ENCODE results near the gene ASPRV1.
"Not testable (repeated sequence)": the region's sequence is repeated elsewhere in the genome, so short reads cannot be mapped to it uniquely, and the experiment has no call there.

The ASPRV1 gene

DNA sequence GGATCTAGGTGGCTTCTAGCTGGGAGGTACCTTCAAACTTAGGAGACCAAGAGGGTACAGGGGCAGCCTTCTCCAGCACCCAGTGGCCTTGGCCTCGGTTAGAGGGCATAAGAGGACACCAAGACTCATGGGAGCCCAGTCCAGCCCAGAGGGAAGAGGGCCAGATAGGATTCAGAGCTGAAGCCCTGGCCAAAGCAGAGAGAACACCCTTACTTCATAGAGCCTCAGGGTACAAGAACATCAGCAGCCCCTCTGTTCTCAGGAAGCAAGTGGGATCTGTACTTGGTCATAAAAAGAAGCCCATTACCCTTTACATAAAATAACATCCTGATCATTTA lies 45.0 kb upstream of the ASPRV1 start:
- Histone ChIP-seq H3K36me3 (replicated peaks) (no peaks in the 10 kb centered on the region), H3K4me3 (ENCODE audit: low read depth, low read length) (no peak overlapping the region), H3K27ac (no peak overlapping the region), H3K27me3 (replicated peaks) (no peaks in the 10 kb centered on the region)
- DNase-seq, result no peak
- TF ChIP-seq, protein P1, sequence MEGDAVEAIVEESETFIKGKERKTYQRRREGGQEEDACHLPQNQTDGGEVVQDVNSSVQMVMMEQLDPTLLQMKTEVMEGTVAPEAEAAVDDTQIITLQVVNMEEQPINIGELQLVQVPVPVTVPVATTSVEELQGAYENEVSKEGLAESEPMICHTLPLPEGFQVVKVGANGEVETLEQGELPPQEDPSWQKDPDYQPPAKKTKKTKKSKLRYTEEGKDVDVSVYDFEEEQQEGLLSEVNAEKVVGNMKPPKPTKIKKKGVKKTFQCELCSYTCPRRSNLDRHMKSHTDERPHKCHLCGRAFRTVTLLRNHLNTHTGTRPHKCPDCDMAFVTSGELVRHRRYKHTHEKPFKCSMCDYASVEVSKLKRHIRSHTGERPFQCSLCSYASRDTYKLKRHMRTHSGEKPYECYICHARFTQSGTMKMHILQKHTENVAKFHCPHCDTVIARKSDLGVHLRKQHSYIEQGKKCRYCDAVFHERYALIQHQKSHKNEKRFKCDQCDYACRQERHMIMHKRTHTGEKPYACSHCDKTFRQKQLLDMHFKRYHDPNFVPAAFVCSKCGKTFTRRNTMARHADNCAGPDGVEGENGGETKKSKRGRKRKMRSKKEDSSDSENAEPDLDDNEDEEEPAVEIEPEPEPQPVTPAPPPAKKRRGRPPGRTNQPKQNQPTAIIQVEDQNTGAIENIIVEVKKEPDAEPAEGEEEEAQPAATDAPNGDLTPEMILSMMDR (IDR thresholded peaks at IDR 0.05; ENCODE audit: low read depth, low read length, missing control alignments), result no peak
- in situ Hi-C loops (cut with HindIII; ENCODE audit: low pct_ligation_motif_present, low sequenced_read_pairs), result no loop called here

DNA sequence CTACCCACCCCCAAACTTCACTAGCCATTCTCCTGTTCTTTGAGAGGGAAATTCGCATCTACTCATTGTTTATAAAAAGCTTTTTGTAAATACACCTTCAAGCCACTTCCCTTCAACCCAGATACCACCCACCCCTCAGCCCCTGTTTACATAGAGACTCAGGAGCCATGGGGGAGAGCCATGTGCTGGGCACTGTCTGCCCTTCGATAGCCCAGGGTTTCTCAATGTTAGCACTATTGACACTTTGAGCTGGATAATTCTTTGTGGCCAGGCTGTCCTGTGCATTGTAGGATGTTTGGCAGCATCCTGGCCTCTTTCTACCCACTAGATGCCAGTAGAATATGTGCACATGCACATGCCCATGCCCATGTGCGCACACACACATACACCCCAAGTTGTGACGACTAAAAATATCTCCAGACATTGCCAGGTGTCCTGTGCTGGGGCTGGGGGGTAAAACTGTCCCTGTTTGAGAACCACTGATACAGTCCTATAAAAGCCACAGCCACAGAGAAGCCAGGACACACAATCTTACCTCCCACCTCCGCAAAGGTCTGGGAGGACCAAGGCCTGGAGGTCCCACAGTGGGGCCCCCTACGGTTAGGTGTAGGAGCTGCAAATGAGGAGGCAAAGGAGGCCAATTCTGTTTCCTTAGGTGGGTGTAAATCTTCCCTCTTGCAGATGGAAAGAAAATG lies 44.5 kb upstream of the ASPRV1 start:
- DNase-seq, result no peak
- in situ Hi-C loops (cut with HindIII; ENCODE audit: low pct_ligation_motif_present, low sequenced_read_pairs), result no loop called here
- H3K27me3 ChIP-seq (replicated peaks), result no peaks in the 10 kb centered on the region
- no peak overlapping the region for H3K4me3 ChIP-seq (ENCODE audit: low read depth, low read length)
- TF ChIP-seq, protein P1 (IDR thresholded peaks at IDR 0.05; ENCODE audit: low read depth, low read length, missing control alignments), result no peak
- no peaks in the 10 kb centered on the region for H3K36me3 ChIP-seq (replicated peaks)
- no peak overlapping the region for H3K27ac ChIP-seq

DNA sequence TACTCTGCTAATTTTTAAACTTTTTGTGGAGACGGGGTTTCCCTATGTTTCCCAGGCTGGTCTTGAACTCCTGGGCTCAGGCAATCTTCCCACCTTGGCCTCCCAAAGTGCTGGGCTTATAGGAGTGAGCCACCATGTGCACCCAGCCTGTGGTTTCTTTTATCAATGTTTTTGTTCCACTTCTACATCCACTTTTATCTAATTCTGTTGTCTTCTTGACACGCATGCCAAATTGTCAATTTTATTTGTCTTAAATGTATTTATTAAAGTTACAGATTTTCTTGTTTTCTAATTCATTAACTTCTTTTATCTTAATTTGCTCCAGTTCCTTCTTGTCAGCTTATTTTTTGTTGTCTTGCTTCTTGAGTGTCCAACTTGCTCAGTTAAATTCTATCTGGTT lies 43.8 kb upstream of the ASPRV1 start:
- H3K27me3 ChIP-seq (replicated peaks), result no peaks in the 10 kb centered on the region
- in situ Hi-C loops (cut with HindIII; ENCODE audit: low pct_ligation_motif_present, low sequenced_read_pairs), result no loop called here
- no peaks in the 10 kb centered on the region for H3K36me3 ChIP-seq (replicated peaks)
- TF ChIP-seq, protein P1 (IDR thresholded peaks at IDR 0.05; ENCODE audit: low read depth, low read length, missing control alignments), result no peak
- H3K4me3 ChIP-seq (ENCODE audit: low read depth, low read length), result no peak overlapping the region
- no peak for DNase-seq
- H3K27ac ChIP-seq, result no peak overlapping the region

DNA sequence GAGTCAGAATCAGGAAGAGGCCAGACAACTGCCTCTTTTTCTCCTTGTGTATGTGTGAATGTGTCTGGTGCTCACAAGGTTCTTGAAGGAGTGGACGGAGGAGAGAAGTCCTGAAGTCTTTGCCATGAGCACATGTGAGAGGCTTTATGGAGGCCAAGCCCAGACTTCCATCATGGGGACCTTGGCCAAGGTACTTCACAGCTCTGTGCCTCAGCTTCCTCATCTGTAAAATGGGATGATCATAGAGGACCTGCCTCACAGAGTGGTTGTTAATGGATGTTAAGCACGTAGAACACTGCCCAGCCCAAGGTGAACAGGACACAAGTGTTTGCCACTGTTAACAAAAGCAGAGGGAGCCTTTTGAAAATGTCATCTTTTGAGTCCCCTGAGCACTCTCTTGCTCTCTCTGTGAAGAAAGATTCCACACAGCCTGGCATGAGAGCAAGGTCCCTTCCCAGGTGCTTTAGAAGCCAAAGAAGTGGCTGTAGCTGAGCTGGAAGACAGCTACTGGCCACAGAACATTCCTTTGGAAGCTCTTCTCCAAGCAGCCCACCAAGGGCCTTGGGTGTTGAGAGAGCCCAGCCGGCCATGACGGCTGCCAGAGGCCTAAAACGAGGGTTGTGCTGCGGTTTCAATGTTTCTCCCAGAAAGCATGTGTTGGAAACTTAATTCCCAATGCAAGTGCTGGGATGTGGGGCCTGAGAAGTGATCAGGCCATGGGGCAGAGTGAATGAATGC lies 41.8 kb upstream of the ASPRV1 start:
- TF ChIP-seq, protein P1 (IDR thresholded peaks at IDR 0.05; ENCODE audit: low read depth, low read length, missing control alignments), result no peak
- Histone ChIP-seq H3K4me3 (ENCODE audit: low read depth, low read length) (no peak overlapping the region), H3K36me3 (replicated peaks) (no peaks in the 10 kb centered on the region), H3K27ac (no peak overlapping the region), H3K27me3 (replicated peaks) (no peaks in the 10 kb centered on the region)
- DNase-seq, result no peak
- in situ Hi-C loops (cut with HindIII; ENCODE audit: low pct_ligation_motif_present, low sequenced_read_pairs), result no loop called here

DNA sequence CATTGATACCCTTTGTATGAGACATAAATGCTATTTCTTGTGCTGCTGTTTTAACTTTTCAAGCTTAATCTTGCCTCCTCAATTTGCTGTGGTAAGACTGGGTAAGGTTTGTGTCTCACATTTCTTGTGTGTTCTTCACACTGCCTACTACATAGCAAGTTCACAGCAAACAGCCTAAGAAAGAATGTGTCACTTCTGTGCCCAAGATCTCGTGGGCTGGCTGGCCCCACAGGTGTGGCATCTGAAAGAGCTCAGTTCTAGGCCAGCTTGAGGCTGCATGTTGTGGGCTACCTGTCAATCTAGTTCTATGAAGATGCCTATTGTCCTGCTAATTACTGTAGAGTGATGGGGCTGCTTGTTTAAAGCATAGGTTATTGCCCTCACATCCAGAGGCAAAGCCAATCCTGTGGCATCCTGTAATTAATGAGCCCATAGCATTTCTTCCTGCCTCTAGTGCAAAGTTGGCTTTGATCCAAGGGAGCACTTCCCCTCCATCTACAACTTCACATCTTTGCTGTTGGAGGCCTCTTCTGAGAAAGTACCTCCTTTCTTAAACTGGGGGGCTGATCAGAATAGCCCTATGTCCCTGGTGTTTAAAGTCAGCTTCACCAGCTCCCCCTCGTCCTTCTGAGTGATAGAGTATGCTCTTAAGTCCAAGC lies 40.9 kb upstream of the ASPRV1 start:
- no peaks in the 10 kb centered on the region for H3K27me3 ChIP-seq (replicated peaks)
- in situ Hi-C loops (cut with HindIII; ENCODE audit: low pct_ligation_motif_present, low sequenced_read_pairs), result no loop called here
- no peaks in the 10 kb centered on the region for H3K36me3 ChIP-seq (replicated peaks)
- no peak for DNase-seq
- H3K4me3 ChIP-seq (ENCODE audit: low read depth, low read length), result no peak overlapping the region
- no peak overlapping the region for H3K27ac ChIP-seq
- TF ChIP-seq, protein P1 (IDR thresholded peaks at IDR 0.05; ENCODE audit: low read depth, low read length, missing control alignments), result no peak

DNA sequence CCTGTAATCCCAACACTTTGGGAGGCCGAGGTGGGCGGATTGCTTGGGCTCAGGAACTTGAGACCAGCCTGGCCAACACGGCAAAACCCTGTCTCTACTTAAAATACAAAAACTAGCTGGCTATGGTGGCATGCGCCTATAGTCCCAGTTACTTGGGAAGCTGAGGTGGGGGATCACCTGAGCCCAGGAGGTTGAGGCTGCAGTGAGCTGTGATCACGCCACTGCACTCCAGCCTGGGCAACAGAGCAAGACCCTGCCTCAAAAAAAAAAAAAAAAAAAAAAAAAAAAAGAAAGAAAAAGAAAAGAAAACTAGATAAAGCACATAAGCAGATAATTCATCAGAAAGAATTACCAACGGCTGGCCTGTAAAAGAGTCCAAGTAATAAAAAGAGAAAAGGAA lies 39.1 kb upstream of the ASPRV1 start:
- in situ Hi-C loops (cut with HindIII; ENCODE audit: low pct_ligation_motif_present, low sequenced_read_pairs); H3K36me3 ChIP-seq (replicated peaks); DNase-seq; H3K27me3 ChIP-seq (replicated peaks); H3K4me3 ChIP-seq (ENCODE audit: low read depth, low read length); H3K27ac ChIP-seq: not testable (repeated sequence)
